H1 (cell line): Measurements from ENCODE around the gene ITGAE. TPM values are rescaled to one million over a fixed set of nuclear protein-coding genes. Genes with fewer than 3 reads are reported as not detected.

Experiments used
- CTCF ChIA-PET: fragments of 300-600 bp; sonication (Branson Sonifier 250); formaldehyde crosslinking; loops from one replicate; lab custom pipeline; 2021; ENCODE audit not compliant: partially characterized antibody; lab: Charles Lee
- POLR2A ChIA-PET: fragments of 300-600 bp; sonication (Branson Sonifier 250); formaldehyde crosslinking; loops from one replicate; lab custom pipeline; 2021; ENCODE audit warnings: inconsistent platforms; ENCODE audit not compliant: partially characterized antibody; lab: Charles Lee
- DNase-seq, 2 experiments: peaks; one replicate each; pipeline versions ENCODE4 v3.0.0 to v3.0.0-alpha.2; 2010 to 2022; ENCODE audit warnings: low spot score in 2 of 2, low read depth in 1 of 2, mixed read lengths in 1 of 2
- FAIRE-seq: peaks from 2 replicates; lab custom pipeline; 2011; peaks lifted over from hg19 to GRCh38; lab: Jason Lieb, UNC
- H2AFZ ChIP-seq: 2 replicates; pipeline ENCODE4 v1.8.1; 2012; ENCODE audit warnings: low read length, inconsistent platforms
- H2AK5ac ChIP-seq: 2 replicates; pipeline ENCODE4 v1.6.1; 2013; ENCODE audit warnings: low read depth, low read length
- H2BK120ac ChIP-seq: replicated peaks from 2 replicates; pipeline ENCODE3; 2013; ENCODE audit warnings: low read depth, low read length, inconsistent platforms
- H2BK12ac ChIP-seq: 2 replicates; pipeline ENCODE4 v1.6.1; 2013; ENCODE audit warnings: low read depth, low read length
- H2BK15ac ChIP-seq: 2 replicates; pipeline ENCODE4 v1.6.1; 2013; ENCODE audit warnings: low read length
- H2BK20ac ChIP-seq: 2 replicates; pipeline ENCODE4 v1.6.1; 2013; ENCODE audit warnings: low read length
- H2BK5ac ChIP-seq: 2 replicates; pipeline ENCODE4 v1.6.1; 2013; ENCODE audit warnings: low read depth, low read length
- H3K14ac ChIP-seq: 2 replicates; pipeline ENCODE4 v1.6.1; 2013; ENCODE audit warnings: inconsistent platforms; ENCODE audit not compliant: insufficient read length
- H3K18ac ChIP-seq: 2 replicates; pipeline ENCODE4 v1.6.1; 2013; ENCODE audit warnings: low read length; ENCODE audit errors: extremely low read depth
- H3K23ac ChIP-seq: 2 replicates; pipeline ENCODE4 v1.6.1; 2013; ENCODE audit warnings: inconsistent platforms; ENCODE audit not compliant: insufficient read length
- H3K23me2 ChIP-seq: 2 replicates; pipeline ENCODE4 v1.6.1; 2013; ENCODE audit warnings: low read depth, low read length
- H3K27ac ChIP-seq: 2 replicates; pipeline ENCODE4 v1.6.1; 2011; ENCODE audit warnings: low read depth, low read length, inconsistent platforms
- H3K27me3 ChIP-seq, 4 experiments: replicated peaks in 1 of 4; 1 replicate in 1 of 4; 2 replicates in 3 of 4; pipeline versions ENCODE4 v1.6.1 to v1.8.1; 2011 to 2013; ENCODE audit warnings: low read length in 3 of 4, mild to moderate bottlenecking in 3 of 4, inconsistent platforms in 2 of 4, mixed read lengths in 2 of 4, moderate library complexity in 1 of 4; ENCODE audit not compliant: control insufficient read depth in 3 of 4, insufficient read depth in 3 of 4; ENCODE audit errors: extremely low read depth in 1 of 4
- H3K36me3 ChIP-seq, 4 experiments: 2 replicates each; pipeline versions ENCODE4 v1.6.1 to v1.8.1; 2011 to 2013; ENCODE audit warnings: mild to moderate bottlenecking in 4 of 4, low read length in 3 of 4, moderate library complexity in 2 of 4, control low read depth in 1 of 4, inconsistent platforms in 1 of 4; ENCODE audit not compliant: insufficient read depth in 4 of 4, control insufficient read depth in 2 of 4
- H3K4ac ChIP-seq: replicated peaks from 2 replicates; pipeline ENCODE3; 2013; ENCODE audit warnings: low read length, low read depth, mixed read lengths, inconsistent platforms; ENCODE audit not compliant: insufficient read length
- H3K4me1 ChIP-seq, 4 experiments: replicated peaks in 1 of 4; 1 replicate in 1 of 4; 2 replicates in 3 of 4; pipeline versions ENCODE4 v1.6.1 to v1.8.1; 2011 to 2013; ENCODE audit warnings: low read length in 3 of 4, inconsistent platforms in 2 of 4, mixed read lengths in 1 of 4; ENCODE audit not compliant: insufficient read depth in 4 of 4, control insufficient read depth in 3 of 4
- H3K4me2 ChIP-seq, 2 experiments: 2 replicates each; pipeline versions ENCODE4 v1.6.1 to v1.8.1; 2011 to 2013; ENCODE audit warnings: low read depth in 2 of 2, low read length in 2 of 2, control low read depth in 1 of 2, inconsistent platforms in 1 of 2, mild to moderate bottlenecking in 1 of 2; ENCODE audit not compliant: insufficient read depth in 1 of 2
- H3K4me3 ChIP-seq, 4 experiments: fragments of 200-600, 300-600 bp in 1 of 4; sonication (generic), shearing (Covaris generic), sonication (Bioruptor Twin) in 1 of 4; 2 replicates each; pipeline versions ENCODE4 v1.5.1 to v1.8.1; 2011 to 2016; ENCODE audit warnings: low read length in 4 of 4, low read depth in 3 of 4, control low read depth in 2 of 4, inconsistent platforms in 2 of 4, mild to moderate bottlenecking in 2 of 4, mixed read lengths in 1 of 4, moderate library complexity in 1 of 4; ENCODE audit not compliant: insufficient read depth in 2 of 4; ENCODE audit errors: extremely low read depth in 1 of 4
- H3K56ac ChIP-seq: replicated peaks from 2 replicates; pipeline ENCODE3; 2013; ENCODE audit warnings: low read depth, mild to moderate bottlenecking, mixed read lengths, low read length, inconsistent platforms; ENCODE audit not compliant: insufficient read length
- H3K79me1 ChIP-seq: 2 replicates; pipeline ENCODE4 v1.6.1; 2013; ENCODE audit warnings: low read depth, low read length, control low read depth
- H3K79me2 ChIP-seq, 2 experiments: 2 replicates each; pipeline versions ENCODE4 v1.6.1 to v1.8.1; 2012 to 2013; ENCODE audit warnings: low read length in 2 of 2, mild to moderate bottlenecking in 2 of 2, inconsistent platforms in 1 of 2; ENCODE audit not compliant: insufficient read depth in 2 of 2, control insufficient read depth in 1 of 2
- H3K9ac ChIP-seq, 4 experiments: replicated peaks in 1 of 4; 1 replicate in 1 of 4; 2 replicates in 3 of 4; pipeline versions ENCODE4 v1.6.1 to v1.8.1; 2011 to 2013; ENCODE audit warnings: low read depth in 3 of 4, low read length in 3 of 4, control low read depth in 2 of 4, mild to moderate bottlenecking in 2 of 4, moderate library complexity in 2 of 4, inconsistent platforms in 1 of 4; ENCODE audit errors: extremely low read depth in 1 of 4
- H3K9me3 ChIP-seq, 2 experiments: 2 replicates each; pipeline versions ENCODE4 v1.6.1 to v1.8.1; 2012 to 2013; ENCODE audit warnings: mild to moderate bottlenecking in 2 of 2, moderate library complexity in 2 of 2, control low read depth in 1 of 2, inconsistent platforms in 1 of 2, low read depth in 1 of 2, low read length in 1 of 2, mixed read lengths in 1 of 2; ENCODE audit not compliant: insufficient read depth in 2 of 2
- H4K20me1 ChIP-seq, 2 experiments: replicated peaks in 1 of 2; 2 replicates each; pipeline versions ENCODE3 to v1.8.1; 2011 to 2013; ENCODE audit warnings: inconsistent platforms in 2 of 2, low read length in 2 of 2, mild to moderate bottlenecking in 1 of 2; ENCODE audit not compliant: insufficient read depth in 2 of 2, control insufficient read depth in 1 of 2
- H4K5ac ChIP-seq: 2 replicates; pipeline ENCODE4 v1.6.1; 2013; ENCODE audit warnings: low read length, low read depth, mixed read lengths, inconsistent platforms; ENCODE audit not compliant: insufficient read length
- H4K8ac ChIP-seq: 2 replicates; pipeline ENCODE4 v1.8.0; 2013; ENCODE audit warnings: mild to moderate bottlenecking, moderate library complexity, low read length, inconsistent platforms; ENCODE audit not compliant: insufficient read depth; ENCODE audit errors: extremely low read depth
- H4K91ac ChIP-seq: replicated peaks from 2 replicates; pipeline ENCODE3; 2013; ENCODE audit warnings: low read length, mixed read lengths, inconsistent platforms; ENCODE audit not compliant: insufficient read length
- ASH2L ChIP-seq: fragments of 200-600, 300-600 bp; sonication (generic); IDR thresholded peaks from one replicate; pipeline ENCODE4 v1.7.1; 2017; ENCODE audit warnings: low read length
- BACH1 ChIP-seq: IDR thresholded peaks from 2 replicates; pipeline ENCODE4 v1.6.1; 2012; ENCODE audit warnings: low read length, improper control_type of control experiment
- BCL11A ChIP-seq, 2 experiments: IDR thresholded peaks; one replicate each; pipeline ENCODE4 v1.6.1; 2011; ENCODE audit warnings: low read depth in 2 of 2, low read length in 2 of 2, mild to moderate bottlenecking in 2 of 2
- HDAC2 ChIP-seq, 2 experiments: fragments of 300-600 bp in 1 of 2; sonication (generic) in 1 of 2; IDR thresholded peaks; 2 replicates each; pipeline ENCODE4 v1.6.1; 2011 to 2012; ENCODE audit warnings: low read depth in 2 of 2, low read length in 2 of 2, mild to moderate bottlenecking in 2 of 2, moderate library complexity in 2 of 2, borderline replicate concordance in 1 of 2, inconsistent platforms in 1 of 2
- NANOG ChIP-seq: IDR thresholded peaks from 2 replicates; pipeline ENCODE4 v1.6.1; 2011; ENCODE audit warnings: low read length, low read depth, mild to moderate bottlenecking, inconsistent platforms; ENCODE audit not compliant: insufficient read depth, poor library complexity, severe bottlenecking
- POLR2A ChIP-seq, 2 experiments: IDR thresholded peaks; 1 replicate in 1 of 2; 2 replicates in 1 of 2; pipeline ENCODE4 v1.6.1; 2011; ENCODE audit warnings: low read depth in 2 of 2, low read length in 2 of 2, mild to moderate bottlenecking in 2 of 2; ENCODE audit errors: control extremely low read depth in 1 of 2
- RAD21 ChIP-seq, 2 experiments: IDR thresholded peaks in 1 of 2; conservative IDR thresholded peaks in 1 of 2; 2 replicates each; pipeline ENCODE4 v1.6.1; 2011; ENCODE audit warnings: low read depth in 2 of 2, low read length in 2 of 2, improper control_type of control experiment in 1 of 2, inconsistent platforms in 1 of 2, mild to moderate bottlenecking in 1 of 2, moderate library complexity in 1 of 2
- RBBP5 ChIP-seq: IDR thresholded peaks from 2 replicates; pipeline ENCODE4 v1.7.1; 2012; ENCODE audit warnings: low read depth, mild to moderate bottlenecking, inconsistent platforms, low read length, moderate library complexity, borderline replicate concordance
- SIX5 ChIP-seq: IDR thresholded peaks from 2 replicates; pipeline ENCODE4 v1.6.1; 2011; ENCODE audit warnings: mild to moderate bottlenecking, low read depth, low read length
- SRF ChIP-seq: IDR thresholded peaks from 2 replicates; pipeline ENCODE4 v1.6.1; 2011; ENCODE audit warnings: mild to moderate bottlenecking, low read depth, low read length, moderate library complexity
- SUZ12 ChIP-seq: fragments of 200-600 bp; sonication (generic); IDR thresholded peaks from 2 replicates; pipeline ENCODE4 v1.6.1; 2012; ENCODE audit warnings: mild to moderate bottlenecking, inconsistent platforms, low read length, moderate library complexity, mixed read lengths
- TAF1 ChIP-seq: IDR thresholded peaks from 2 replicates; pipeline ENCODE4 v1.6.1; 2011; ENCODE audit warnings: mild to moderate bottlenecking, low read depth, low read length
- WGBS, 2 experiments: shearing (Covaris generic) in 1 of 2; methylation state at CpG; one replicate each; pipeline versions ENCODE4 v1.1.6 to v1.1.7; 2013 to 2015; ENCODE audit warnings: low lambda C conversion rate in 2 of 2, mixed read lengths in 2 of 2, inconsistent platforms in 1 of 2, low coverage in 1 of 2, missing lambda C conversion rate in 1 of 2; ENCODE audit not compliant: insufficient replicate concordance in 2 of 2, insufficient coverage in 1 of 2, insufficient read length in 1 of 2; ENCODE audit errors: extremely low coverage in 1 of 2, missing lambda C conversion rate in 1 of 2; 5-methylcytosine and 5-hydroxymethylcytosine counted together
- polyA plus RNA-seq, 7 experiments: library from polyadenylated mRNA; depleted of rRNA in 3 of 7; stranded (reverse) in 5 of 7; unstranded in 2 of 7; fragments of >200 nt in 5 of 7; fragments of 200-250 nt in 2 of 7; gene quantifications; 1 replicate in 5 of 7; 2 replicates in 1 of 7; 4 replicates in 1 of 7; pipeline versions ENCODE4 v1.2.1 to v1.2.3, GENCODE V29; 2011 to 2013; ENCODE audit warnings: missing spikeins in 2 of 7, mixed read lengths in 2 of 7
- total RNA-seq: library from RNA; stranded (reverse); fragmentation: NEBNext Ultra II Directional; extraction: Animal tissue kit (Norgen Biotek cat#: 25700); gene quantifications from 2 replicates; pipeline ENCODE4 v1.2.1, GENCODE V29; 2021

The ITGAE gene
- total and polyA plus RNA-seq, 2 of the 8 experiments (the other 6 are each of a cell fraction or from before 2014, with no cell fraction given) = 23.2 to 43.1 TPM

- peaks cover 0 to 22% (median 13%) of the 10 kb centered on the region in 4 experiments; a peak in 6 of 7 replicates for H3K27me3 ChIP-seq
- no peak overlapping the region for H2BK120ac ChIP-seq
- no peak overlapping the region for H3K4ac ChIP-seq
- H3K4me1 ChIP-seq = peaks cover 0 to 14% (median 8%) of the 10 kb centered on the region in 4 experiments; a peak in 5 of 7 replicates
- no peak overlapping the region for H2AK5ac ChIP-seq
- H4K8ac ChIP-seq = no peak overlapping the region
- FAIRE-seq (no peak), DNase-seq (no peak)
- no peak overlapping the region for H3K4me3 ChIP-seq
- H2BK20ac ChIP-seq = no peak overlapping the region
- H3K23ac ChIP-seq = no peak overlapping the region
- no peak overlapping the region for H2AFZ ChIP-seq
- POLR2A ChIA-PET = no interaction called here
- H3K9me3 ChIP-seq = no peaks in the 10 kb centered on the region
- CTCF ChIA-PET = interaction anchor here (0.7 to 3.3 kb wide), 5 partner anchors 10 to 43 kb away, joined by 3 to 29 read pairs (median 4); no protein-coding TSS in a partner anchor
- peaks cover 9% of the 10 kb centered on the region; the same call in 1 of the 2 replicates for H3K23me2 ChIP-seq
- peaks cover 0 to 8% of the 10 kb centered on the region in 2 experiments for H4K20me1 ChIP-seq
- no peak overlapping the region for H2BK15ac ChIP-seq
- WGBS, 2 experiments = 89% methylated on average over 4 of the region's 4 CpGs; no CpG with 5 or more reads in 1 of the 2 experiments
- no peaks in the 10 kb centered on the region for H3K79me2 ChIP-seq
- H3K56ac ChIP-seq = no peak overlapping the region
- no peak overlapping the region for H2BK5ac ChIP-seq
- no peak overlapping the region for H2BK12ac ChIP-seq
- no peak overlapping the region for H3K4me2 ChIP-seq
- no peak overlapping the region for H3K18ac ChIP-seq
- H3K36me3 ChIP-seq = no peaks in the 10 kb centered on the region
- no peaks in the 10 kb centered on the region for H3K79me1 ChIP-seq
- no peak overlapping the region for H4K5ac ChIP-seq
- no peak for TF ChIP-seq HDAC2 (IDR thresholded peaks at IDR 0.05; ENCODE audit: borderline replicate concordance in 1 of 2, low read depth in 2 of 2, low read length in 2 of 2)
- no peak for TF ChIP-seq POLR2A (IDR thresholded peaks at IDR 0.05; ENCODE audit: control extremely low read depth in 1 of 2, low read depth in 2 of 2, low read length in 2 of 2)
- no peak for TF ChIP-seq SIX5
- TF ChIP-seq SRF = no peak
- no peak for TF ChIP-seq RBBP5
- no peak for TF ChIP-seq RAD21 (IDR thresholded peaks at IDR 0.05 in 1 of 2, conservative IDR thresholded peaks at IDR 0.05 in 1 of 2; ENCODE audit: low read depth in 2 of 2, low read length in 2 of 2)
- TF ChIP-seq SUZ12 = no peak
- TF ChIP-seq BACH1 = no peak
- TF ChIP-seq TAF1 = no peak
- no peak for TF ChIP-seq BCL11A (IDR thresholded peaks at IDR 0.05; ENCODE audit: low read depth in 2 of 2, low read length in 2 of 2)
- no peak for TF ChIP-seq NANOG
- no peak for TF ChIP-seq ASH2L
- TF ChIP-seq, all 59 proteins: peak for 0
- Histone ChIP-seq H3K9ac (no peak overlapping the region), H3K14ac (no peak overlapping the region), H3K27ac (no peak overlapping the region), H4K91ac (no peak overlapping the region)
Measured at GRCh38 chr17:3693141-3693540, 107.8 kb downstream of the ITGAE start.
